SK-N-MC (cell line): ENCODE data around the gene PLEKHJ1.

ENCODE experiments used
- EZH2 ChIP-seq: fragments of 200-600 bp; sonication (generic); IDR thresholded peaks from one replicate; pipeline ENCODE4 v1.6.1; 2017; ENCODE audit warnings: antibody characterized with exemption
- FOXP2 ChIP-seq: optimal IDR thresholded peaks from 2 replicates; pipeline ENCODE3; 2011; ENCODE audit warnings: mild to moderate bottlenecking, moderate library complexity; ENCODE audit not compliant: insufficient read depth; ENCODE audit errors: extremely low read length, control extremely low read depth
- POLR2AphosphoS5 ChIP-seq: IDR thresholded peaks from 2 replicates; pipeline ENCODE4 v1.6.1; 2012; ENCODE audit warnings: mild to moderate bottlenecking, low read depth, low read length, borderline replicate concordance

DNA sequence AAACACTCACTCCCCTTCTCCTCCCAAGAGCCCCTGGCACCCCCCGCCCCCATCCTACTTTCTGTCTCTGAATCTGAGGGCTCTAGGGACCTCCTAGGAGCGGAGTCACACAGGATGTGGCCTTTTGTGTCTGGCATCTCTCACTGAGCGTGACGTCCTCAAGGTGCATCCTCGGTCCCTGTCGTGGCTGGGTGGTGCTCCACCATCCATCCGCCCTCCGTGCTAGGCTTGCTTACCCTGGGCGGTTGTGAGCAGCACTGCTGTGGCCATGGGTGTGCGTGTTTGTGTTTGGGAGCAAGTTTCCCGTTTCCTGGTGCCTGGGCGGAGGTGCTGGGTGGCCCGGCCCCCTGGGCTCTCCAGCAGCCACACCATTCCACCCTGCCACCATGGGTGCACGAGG, 12.2 kb downstream of the PLEKHJ1 start:
- TF ChIP-seq EZH2: no peak
- TF ChIP-seq POLR2AphosphoS5: no peak
- no peak for TF ChIP-seq FOXP2
